H9 (cell line): ENCODE data around the gene PPP1R12B. TPM values are rescaled to one million over a fixed set of nuclear protein-coding genes. Genes with fewer than 3 reads are reported as not detected.
"Not testable (repeated sequence)": the region's sequence is repeated elsewhere in the genome, so short reads cannot be mapped to it uniquely, and the experiment has no call there.

Experiments
- DNase-seq: peaks from one replicate; pipeline ENCODE4 v3.0.0-alpha.2; 2017
- H2AFZ ChIP-seq: one replicate; pipeline ENCODE4 v1.6.1; 2013; ENCODE audit warnings: mild to moderate bottlenecking, low read length, control low read depth, moderate library complexity
- H2AK5ac ChIP-seq: 2 replicates; pipeline ENCODE4 v1.6.1; 2013; ENCODE audit warnings: low read length, control low read depth, mixed read lengths; ENCODE audit not compliant: insufficient read length
- H2BK120ac ChIP-seq: one replicate; pipeline ENCODE4 v1.6.1; 2013; ENCODE audit warnings: low read depth, mild to moderate bottlenecking, low read length, control low read depth, inconsistent platforms; ENCODE audit not compliant: poor library complexity, severe bottlenecking
- H2BK12ac ChIP-seq: 2 replicates; pipeline ENCODE4 v1.6.1; 2013; ENCODE audit warnings: low read length, control low read depth, mixed read lengths, low read depth; ENCODE audit not compliant: insufficient read length
- H2BK15ac ChIP-seq: 2 replicates; pipeline ENCODE4 v1.6.1; 2013; ENCODE audit warnings: low read depth, low read length, control low read depth
- H2BK20ac ChIP-seq: one replicate; pipeline ENCODE4 v1.6.1; 2013; ENCODE audit warnings: low read depth, mild to moderate bottlenecking, low read length, control low read depth, inconsistent platforms; ENCODE audit not compliant: poor library complexity, severe bottlenecking
- H2BK5ac ChIP-seq: 2 replicates; pipeline ENCODE4 v1.6.1; 2013; ENCODE audit warnings: low read length, control low read depth, mixed read lengths; ENCODE audit not compliant: insufficient read length
- H3K14ac ChIP-seq: 2 replicates; pipeline ENCODE4 v1.6.1; 2013; ENCODE audit warnings: low read length, control low read depth; ENCODE audit not compliant: insufficient read depth
- H3K18ac ChIP-seq: 2 replicates; pipeline ENCODE4 v1.6.1; 2013; ENCODE audit warnings: low read depth, mild to moderate bottlenecking, mixed read lengths, low read length, control low read depth; ENCODE audit not compliant: insufficient read length
- H3K23ac ChIP-seq: 2 replicates; pipeline ENCODE4 v1.6.1; 2013; ENCODE audit warnings: low read length, control low read depth, mixed read lengths, low read depth; ENCODE audit not compliant: insufficient read length
- H3K23me2 ChIP-seq: 2 replicates; pipeline ENCODE4 v1.6.1; 2013; ENCODE audit warnings: low read depth, mild to moderate bottlenecking, mixed read lengths, low read length, control low read depth; ENCODE audit not compliant: insufficient read length, poor library complexity, severe bottlenecking
- H3K27ac ChIP-seq: 2 replicates; pipeline ENCODE4 v1.5.1; 2013; ENCODE audit warnings: low read length, control low read depth, mixed read lengths, low read depth; ENCODE audit not compliant: insufficient read length
- H3K27me3 ChIP-seq: 2 replicates; pipeline ENCODE4 v1.6.1; 2013; ENCODE audit warnings: low read length, control low read depth, inconsistent platforms; ENCODE audit not compliant: insufficient read depth
- H3K4ac ChIP-seq: 2 replicates; pipeline ENCODE4 v1.6.1; 2013; ENCODE audit warnings: low read depth, mild to moderate bottlenecking, control low read depth, inconsistent platforms, low read length, moderate library complexity
- H3K4me1 ChIP-seq: 2 replicates; pipeline ENCODE4 v1.6.1; 2013; ENCODE audit warnings: low read length, control low read depth, inconsistent platforms; ENCODE audit not compliant: insufficient read depth
- H3K4me2 ChIP-seq: 2 replicates; pipeline ENCODE4 v1.6.1; 2013; ENCODE audit warnings: low read length, control low read depth, mixed read lengths; ENCODE audit not compliant: insufficient read length, insufficient read depth
- H3K56ac ChIP-seq: 2 replicates; pipeline ENCODE4 v1.6.1; 2013; ENCODE audit warnings: low read depth, mild to moderate bottlenecking, mixed read lengths, low read length, control low read depth; ENCODE audit not compliant: insufficient read length
- H3K79me1 ChIP-seq: 2 replicates; pipeline ENCODE4 v1.6.1; 2013; ENCODE audit warnings: low read depth, mild to moderate bottlenecking, moderate library complexity, low read length, control low read depth, inconsistent platforms; ENCODE audit not compliant: insufficient read depth, poor library complexity, severe bottlenecking
- H3K79me2 ChIP-seq: 2 replicates; pipeline ENCODE4 v1.6.1; 2013; ENCODE audit warnings: low read length, control low read depth, inconsistent platforms; ENCODE audit not compliant: insufficient read depth
- H3K9ac ChIP-seq: 2 replicates; pipeline ENCODE4 v1.6.1; 2013; ENCODE audit warnings: low read length, control low read depth, mixed read lengths; ENCODE audit not compliant: insufficient read length; ENCODE audit errors: extremely low read depth
- H3K9me3 ChIP-seq: one replicate; pipeline ENCODE4 v1.6.1; 2013; ENCODE audit warnings: low read depth, low read length, inconsistent platforms; ENCODE audit not compliant: control insufficient read depth
- H3T11ph ChIP-seq: one replicate; pipeline ENCODE4 v1.6.1; 2013; ENCODE audit warnings: mild to moderate bottlenecking, low read length, control low read depth, inconsistent platforms
- H4K20me1 ChIP-seq: one replicate; pipeline ENCODE4 v1.6.1; 2013; ENCODE audit not compliant: control insufficient read depth, insufficient read length, insufficient read depth
- H4K5ac ChIP-seq: 2 replicates; pipeline ENCODE4 v1.6.1; 2013; ENCODE audit warnings: low read depth, mild to moderate bottlenecking, mixed read lengths, low read length, control low read depth; ENCODE audit not compliant: insufficient read length
- H4K8ac ChIP-seq: replicated peaks from 2 replicates; pipeline ENCODE4 v1.6.1; 2013; ENCODE audit warnings: low read length, control low read depth, mixed read lengths, low read depth; ENCODE audit not compliant: insufficient read length
- H4K91ac ChIP-seq: 2 replicates; pipeline ENCODE4 v1.6.1; 2013; ENCODE audit warnings: low read depth, mild to moderate bottlenecking, moderate library complexity, mixed read lengths, low read length, control low read depth; ENCODE audit not compliant: insufficient read length
- H3K27ac Mint-ChIP-seq, 3 experiments: 2 replicates in 2 of 3; 3 replicates in 1 of 3; pipeline ENCODE4 v1.8.0; 2020 to 2021; ENCODE audit warnings: mixed read lengths in 3 of 3, mild to moderate bottlenecking in 1 of 3, moderate library complexity in 1 of 3
- H3K27me3 Mint-ChIP-seq: 2 replicates; pipeline ENCODE4 v1.8.0; 2021; ENCODE audit warnings: low read depth, mild to moderate bottlenecking, moderate library complexity, mixed read lengths
- H3K36me3 Mint-ChIP-seq, 3 experiments: 2 replicates in 2 of 3; 3 replicates in 1 of 3; pipeline ENCODE4 v1.8.0; 2020 to 2021; ENCODE audit warnings: low read depth in 3 of 3, mixed read lengths in 3 of 3; ENCODE audit not compliant: insufficient read depth in 1 of 3
- H3K4me1 Mint-ChIP-seq, 2 experiments: 2 replicates each; pipeline ENCODE4 v1.8.0; 2020; ENCODE audit warnings: mixed read lengths in 2 of 2
- H3K4me3 Mint-ChIP-seq, 2 experiments: 2 replicates in 1 of 2; 3 replicates in 1 of 2; pipeline ENCODE4 v1.8.0; 2020 to 2021; ENCODE audit warnings: mild to moderate bottlenecking in 2 of 2, mixed read lengths in 2 of 2, moderate library complexity in 1 of 2
- H3K9me3 Mint-ChIP-seq, 2 experiments: 2 replicates in 1 of 2; 3 replicates in 1 of 2; pipeline ENCODE4 v1.8.0; 2020; ENCODE audit warnings: mild to moderate bottlenecking in 2 of 2, mixed read lengths in 2 of 2, moderate library complexity in 1 of 2
- WGBS: extraction: QIAGEN DNeasy Blood & Tissue Kit; methylation state at CpG from one replicate; pipeline ENCODE4 v1.1.7; 2013; ENCODE audit warnings: missing lambda C conversion rate, low lambda C conversion rate, mixed read lengths; ENCODE audit not compliant: insufficient read length; ENCODE audit errors: extremely low coverage; 5-methylcytosine and 5-hydroxymethylcytosine counted together
- total RNA-seq: library from RNA; stranded (reverse); gene quantifications from 2 replicates; pipeline ENCODE4 v1.2.1, GENCODE V29; 2021

Gene PPP1R12B
- total RNA-seq, 1 experiment from 2014 or later, result 12.9 TPM

DNA sequence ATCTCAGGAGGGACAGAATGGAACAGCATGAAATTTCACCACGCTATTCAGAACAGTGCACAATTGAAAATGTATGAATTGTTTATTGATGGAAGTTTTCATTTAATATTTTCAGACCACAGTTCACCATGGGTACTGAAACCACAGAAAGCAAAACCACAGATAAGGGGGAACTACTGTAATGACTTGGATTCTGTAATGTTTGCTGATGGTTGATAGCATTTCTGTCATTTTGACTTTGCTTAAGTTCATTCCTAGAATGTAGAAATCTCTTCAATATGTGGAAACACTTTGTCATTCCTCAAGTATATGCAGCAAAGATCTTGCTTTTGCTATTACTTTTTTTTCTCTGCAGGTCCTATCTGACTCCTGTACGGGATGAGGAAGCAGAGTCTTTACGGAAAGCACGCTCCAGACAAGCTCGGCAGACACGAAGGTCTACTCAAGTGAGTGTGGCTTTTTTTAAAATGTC is 139.7 kb downstream of the PPP1R12B start:
- not testable (repeated sequence) for H4K91ac ChIP-seq, H3K27ac ChIP-seq, H2AFZ ChIP-seq, H2BK120ac ChIP-seq, H3K9me3 ChIP-seq, H3K79me2 ChIP-seq, H3K4me2 ChIP-seq, H2BK12ac ChIP-seq, H3K9ac ChIP-seq, H3K18ac ChIP-seq, H3K79me1 ChIP-seq, H3K27ac Mint-ChIP-seq, DNase-seq, H3K27me3 ChIP-seq, H3T11ph ChIP-seq, H2BK15ac ChIP-seq, H2AK5ac ChIP-seq, H3K56ac ChIP-seq, H4K5ac ChIP-seq, H3K4ac ChIP-seq, H3K23ac ChIP-seq, H2BK20ac ChIP-seq, H3K9me3 Mint-ChIP-seq, H2BK5ac ChIP-seq, H3K14ac ChIP-seq, H3K23me2 ChIP-seq, H4K20me1 ChIP-seq, H3K4me1 ChIP-seq, H4K8ac ChIP-seq, H3K4me3 Mint-ChIP-seq, H3K27me3 Mint-ChIP-seq
- H3K36me3 Mint-ChIP-seq, result peaks cover 11 to 17% (median 11%) of the 10 kb centered on the region in 3 experiments
- H3K4me1 Mint-ChIP-seq, result peaks cover 9 to 13% of the 10 kb centered on the region in 2 experiments
- WGBS, result no CpG with 5 or more reads among the region's 6 CpGs

DNA sequence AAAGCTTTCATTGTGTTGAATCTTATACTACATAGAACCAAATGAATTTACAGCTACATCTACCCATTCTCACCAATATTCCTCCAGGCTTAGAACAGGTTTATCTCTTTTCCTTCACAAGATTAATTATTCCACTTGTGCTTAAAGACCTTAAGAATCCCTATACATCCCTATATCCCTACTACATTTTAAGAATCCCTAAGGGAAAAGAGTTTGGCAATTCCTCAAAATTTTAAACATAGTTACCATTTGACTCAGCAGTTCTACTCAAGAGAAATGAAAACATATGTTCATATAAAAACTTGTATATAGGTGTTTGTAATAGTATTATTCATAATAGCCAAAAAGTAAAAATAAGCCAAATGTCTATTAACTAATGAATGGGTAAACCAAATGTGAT is 140.6 kb downstream of the PPP1R12B start:
- H3K27me3 Mint-ChIP-seq, H3K9me3 Mint-ChIP-seq, H3K56ac ChIP-seq, H2BK20ac ChIP-seq, H4K8ac ChIP-seq, H2AFZ ChIP-seq, H3K4me1 ChIP-seq, H3K4me3 Mint-ChIP-seq, H3K79me1 ChIP-seq, H3T11ph ChIP-seq, H2AK5ac ChIP-seq, H3K4ac ChIP-seq, H2BK12ac ChIP-seq, H2BK15ac ChIP-seq, H4K20me1 ChIP-seq, H4K5ac ChIP-seq, H2BK120ac ChIP-seq, H3K18ac ChIP-seq, H3K27ac Mint-ChIP-seq, H3K9me3 ChIP-seq, H3K23ac ChIP-seq, H2BK5ac ChIP-seq, H4K91ac ChIP-seq, DNase-seq, H3K79me2 ChIP-seq, H3K4me2 ChIP-seq, H3K27ac ChIP-seq, H3K23me2 ChIP-seq, H3K4me1 Mint-ChIP-seq, H3K27me3 ChIP-seq, H3K9ac ChIP-seq, H3K14ac ChIP-seq: not testable (repeated sequence)
- peaks cover 11 to 17% (median 11%) of the 10 kb centered on the region in 3 experiments for H3K36me3 Mint-ChIP-seq
